Upper lobe of left lung (tissue), 4 donors: Measurements from ENCODE around the gene USP32.

Source experiments
- POLR2A ChIP-seq, 4 donors: fragments of 450-650 bp; IDR thresholded peaks; one replicate each; pipeline ENCODE4 v1.5.1; 2016 to 2017; ENCODE audit warnings: antibody characterized with exemption in 4 of 4, mild to moderate bottlenecking in 2 of 4
- POLR2AphosphoS5 ChIP-seq, 2 donors: sonication (generic); formaldehyde crosslinking; IDR thresholded peaks; one replicate each; pipeline ENCODE4 v1.5.1; 2017; ENCODE audit warnings: antibody characterized with exemption in 2 of 2
- TF ChIP-seq, protein P1 (sequence below), 6 experiments: fragments of 450-650 bp in 4 of 6; fragments of 200-600 bp in 2 of 6; sonication (generic) in 2 of 6; IDR thresholded peaks; one replicate each; pipeline ENCODE4 v1.5.1; 2016 to 2019; ENCODE audit warnings: antibody characterized with exemption in 6 of 6

DNA sequence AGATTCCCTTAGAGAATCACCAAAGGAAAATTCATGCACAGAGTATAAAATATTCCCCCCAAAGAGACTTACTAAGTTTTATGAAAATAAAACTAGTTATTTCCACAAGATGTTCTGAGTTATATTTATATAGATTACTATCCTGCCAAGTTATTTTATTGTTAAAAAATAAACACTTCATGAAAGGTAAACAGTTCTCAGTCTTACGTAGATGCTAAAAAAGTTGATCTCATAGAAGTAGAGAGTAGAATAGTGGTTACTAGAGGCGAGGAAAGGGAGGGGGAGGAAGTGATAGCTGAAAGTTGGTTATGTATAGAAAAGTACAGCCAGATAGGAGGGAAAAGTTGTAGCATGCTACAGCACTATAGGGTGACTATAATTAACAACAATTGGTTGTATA, 65.2 kb downstream of the USP32 start:
- TF ChIP-seq, protein P1, sequence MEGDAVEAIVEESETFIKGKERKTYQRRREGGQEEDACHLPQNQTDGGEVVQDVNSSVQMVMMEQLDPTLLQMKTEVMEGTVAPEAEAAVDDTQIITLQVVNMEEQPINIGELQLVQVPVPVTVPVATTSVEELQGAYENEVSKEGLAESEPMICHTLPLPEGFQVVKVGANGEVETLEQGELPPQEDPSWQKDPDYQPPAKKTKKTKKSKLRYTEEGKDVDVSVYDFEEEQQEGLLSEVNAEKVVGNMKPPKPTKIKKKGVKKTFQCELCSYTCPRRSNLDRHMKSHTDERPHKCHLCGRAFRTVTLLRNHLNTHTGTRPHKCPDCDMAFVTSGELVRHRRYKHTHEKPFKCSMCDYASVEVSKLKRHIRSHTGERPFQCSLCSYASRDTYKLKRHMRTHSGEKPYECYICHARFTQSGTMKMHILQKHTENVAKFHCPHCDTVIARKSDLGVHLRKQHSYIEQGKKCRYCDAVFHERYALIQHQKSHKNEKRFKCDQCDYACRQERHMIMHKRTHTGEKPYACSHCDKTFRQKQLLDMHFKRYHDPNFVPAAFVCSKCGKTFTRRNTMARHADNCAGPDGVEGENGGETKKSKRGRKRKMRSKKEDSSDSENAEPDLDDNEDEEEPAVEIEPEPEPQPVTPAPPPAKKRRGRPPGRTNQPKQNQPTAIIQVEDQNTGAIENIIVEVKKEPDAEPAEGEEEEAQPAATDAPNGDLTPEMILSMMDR (IDR thresholded peaks at IDR 0.05): no peak
- TF ChIP-seq POLR2A (IDR thresholded peaks at IDR 0.05): no peak
- TF ChIP-seq POLR2AphosphoS5 (IDR thresholded peaks at IDR 0.05): no peak
